Rectal smooth muscle tissue (tissue), 1 donor: ENCODE data around the gene PARD3B.

Experiments used
- H3K27ac ChIP-seq: one replicate; pipeline ENCODE4 v1.7.0; 2013; ENCODE audit warnings: low read depth, low read length, inconsistent platforms
- H3K27me3 ChIP-seq: one replicate; pipeline ENCODE4 v1.7.0; 2013; ENCODE audit warnings: low read length; ENCODE audit not compliant: control insufficient read depth, insufficient read depth
- H3K36me3 ChIP-seq: one replicate; pipeline ENCODE4 v1.7.0; 2013; ENCODE audit warnings: low read length; ENCODE audit not compliant: control insufficient read depth, insufficient read depth
- H3K4me1 ChIP-seq: one replicate; pipeline ENCODE4 v1.7.0; 2013; ENCODE audit warnings: low read length; ENCODE audit not compliant: control insufficient read depth, insufficient read depth
- H3K4me3 ChIP-seq: one replicate; pipeline ENCODE4 v1.7.0; 2013; ENCODE audit warnings: low read length
- H3K9ac ChIP-seq: one replicate; pipeline ENCODE4 v1.7.0; 2013; ENCODE audit warnings: low read length

PARD3B gene

DNA sequence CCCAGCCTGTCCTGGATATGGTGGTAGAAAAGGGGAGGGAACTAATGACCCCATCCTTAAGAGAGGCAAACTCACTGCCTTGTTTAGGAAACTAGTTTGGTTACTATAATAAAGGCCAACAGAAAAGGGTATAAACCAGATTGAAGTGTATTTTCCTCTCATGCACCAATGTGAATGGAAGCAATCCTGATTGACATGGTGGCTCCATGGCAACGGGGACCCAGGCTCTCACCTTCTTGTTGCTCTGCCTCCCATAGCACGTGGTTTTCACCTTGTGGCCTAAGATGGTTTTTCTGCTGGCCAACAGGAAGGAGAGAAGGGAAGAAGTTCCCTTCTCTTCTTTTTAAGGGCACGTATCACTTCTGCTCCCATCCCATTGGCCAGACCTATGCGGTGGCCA lies 1069.7 kb downstream of the PARD3B start:
- Histone ChIP-seq H3K4me3 (no peak overlapping the region), H3K4me1 (peaks cover 2% of the 10 kb centered on the region), H3K9ac (no peak overlapping the region), H3K27me3 (no peaks in the 10 kb centered on the region), H3K36me3 (no peaks in the 10 kb centered on the region), H3K27ac (peak overlapping the region; percentile 21)

DNA sequence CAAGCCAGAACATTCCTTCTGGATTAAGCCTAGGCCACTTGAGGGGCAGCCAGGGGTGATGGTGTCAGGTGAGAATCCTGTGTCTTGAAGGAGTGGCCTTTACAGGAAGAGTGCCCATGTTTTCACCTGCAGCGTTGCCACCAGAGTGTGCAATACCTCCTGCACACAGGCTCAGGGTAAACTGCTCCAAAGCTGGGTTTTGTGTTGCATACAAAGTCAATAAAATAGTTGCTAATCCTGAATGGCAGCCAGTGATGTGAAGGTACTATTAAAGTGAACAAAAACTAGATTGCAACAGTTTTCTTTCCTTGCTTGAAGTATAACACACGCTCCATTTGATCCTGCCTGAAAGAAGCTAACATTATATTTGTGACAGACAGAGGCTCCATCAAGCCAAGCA lies 1072.6 kb downstream of the PARD3B start:
- Histone ChIP-seq H3K4me3 (no peak overlapping the region), H3K36me3 (no peaks in the 10 kb centered on the region), H3K4me1 (no peaks in the 10 kb centered on the region), H3K9ac (no peak overlapping the region), H3K27me3 (no peaks in the 10 kb centered on the region), H3K27ac (no peak overlapping the region)

DNA sequence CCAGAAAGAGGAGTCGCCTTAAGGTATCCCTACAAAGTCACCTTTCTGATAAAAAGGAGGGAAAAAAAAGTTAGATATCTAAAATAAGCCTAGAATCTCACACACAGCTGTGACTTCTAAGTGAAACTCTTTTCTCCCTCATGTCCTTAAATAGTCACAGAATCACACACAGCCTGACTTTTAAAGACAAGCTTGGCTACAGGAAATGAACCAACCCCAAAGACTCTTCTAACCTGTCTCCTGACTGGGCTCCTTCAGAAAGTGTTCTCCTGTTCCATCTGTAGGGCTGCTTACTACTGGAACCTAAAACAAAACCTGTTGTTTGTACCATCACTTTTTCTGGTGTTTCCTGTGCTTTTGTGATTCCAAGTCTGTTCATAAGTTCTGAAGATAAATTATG lies 1074.3 kb downstream of the PARD3B start:
- Histone ChIP-seq H3K9ac (no peak overlapping the region), H3K4me1 (no peaks in the 10 kb centered on the region), H3K36me3 (no peaks in the 10 kb centered on the region), H3K27me3 (no peaks in the 10 kb centered on the region), H3K27ac (no peak overlapping the region), H3K4me3 (no peak overlapping the region)

DNA sequence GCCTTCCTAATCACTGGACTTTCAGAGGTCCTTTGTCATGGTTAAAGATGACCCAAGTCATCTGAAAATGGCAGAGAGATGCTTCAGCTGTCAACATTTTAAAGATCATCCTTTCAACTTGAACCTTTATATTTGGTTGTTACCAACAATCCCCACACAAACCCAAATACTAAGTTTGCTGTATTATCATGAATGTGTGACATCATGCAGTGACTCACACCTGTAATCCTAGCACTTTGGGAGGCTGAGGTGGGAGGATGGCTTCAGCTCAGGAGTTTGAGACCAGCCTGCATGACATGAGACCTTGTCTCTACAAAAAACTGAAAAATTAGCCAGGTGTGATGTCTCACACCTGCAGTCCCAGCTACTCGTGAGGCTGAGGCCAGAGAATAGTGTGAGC lies 1081.8 kb downstream of the PARD3B start:
- H3K27me3 ChIP-seq, result no peaks in the 10 kb centered on the region
- H3K4me1 ChIP-seq, result no peaks in the 10 kb centered on the region
- H3K36me3 ChIP-seq, result no peaks in the 10 kb centered on the region
- no peak overlapping the region for H3K27ac ChIP-seq
- no peak overlapping the region for H3K9ac ChIP-seq
- no peak overlapping the region for H3K4me3 ChIP-seq

DNA sequence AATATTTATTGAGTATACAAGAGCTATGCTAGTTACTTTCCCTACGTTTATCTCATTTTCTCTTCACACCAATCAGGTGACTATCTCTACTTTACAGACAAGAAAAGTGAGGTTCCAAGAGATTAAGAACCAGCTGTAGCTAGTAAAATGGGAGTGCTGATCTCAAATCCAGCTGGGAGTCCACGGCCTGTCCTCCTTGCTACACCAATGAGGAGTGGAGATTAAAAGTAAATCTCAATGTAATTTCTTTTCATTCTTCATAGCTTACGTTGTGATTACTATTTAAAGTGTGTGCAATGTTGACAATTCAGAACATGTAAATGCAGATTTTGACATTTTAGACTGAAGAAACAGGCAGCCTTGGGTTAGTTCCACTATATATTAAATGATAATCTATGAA lies 1083.1 kb downstream of the PARD3B start:
- H3K36me3 ChIP-seq, result no peaks in the 10 kb centered on the region
- no peak overlapping the region for H3K9ac ChIP-seq
- no peaks in the 10 kb centered on the region for H3K27me3 ChIP-seq
- no peak overlapping the region for H3K4me3 ChIP-seq
- no peak overlapping the region for H3K27ac ChIP-seq
- H3K4me1 ChIP-seq, result no peaks in the 10 kb centered on the region

DNA sequence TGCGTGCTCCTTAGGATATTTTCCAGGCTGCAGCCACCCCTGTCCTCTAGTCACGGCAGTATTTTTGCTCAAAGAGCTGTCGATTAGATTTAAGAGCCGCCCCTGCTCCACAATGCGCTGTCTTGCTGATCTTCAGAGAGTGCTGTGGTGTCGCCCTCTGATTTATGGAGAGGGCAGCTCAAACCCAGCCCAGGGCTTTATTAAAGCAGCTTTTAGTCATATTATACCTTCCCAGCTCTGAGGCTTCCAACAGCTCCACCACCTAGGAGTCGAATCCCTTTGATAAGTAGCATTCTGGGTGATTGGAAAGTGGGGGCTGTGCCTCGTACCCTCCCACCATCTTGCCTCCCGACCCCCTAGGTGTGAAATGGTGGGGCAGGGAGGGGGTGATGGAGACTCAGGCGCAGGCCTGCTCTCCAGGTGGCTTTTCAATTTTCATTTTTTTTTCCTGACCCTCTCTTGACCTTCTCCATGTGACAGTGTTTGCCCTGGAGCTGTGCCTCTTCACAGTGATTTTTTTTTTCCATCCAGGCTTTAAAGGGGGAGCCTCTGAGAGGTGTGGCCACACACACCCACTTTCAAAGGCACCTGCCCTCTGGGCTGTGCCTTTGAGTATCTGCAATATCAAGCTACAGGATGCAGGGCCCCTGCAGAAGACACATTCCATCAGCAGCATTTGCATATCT lies 1084.0 kb downstream of the PARD3B start:
- Histone ChIP-seq H3K27me3 (no peaks in the 10 kb centered on the region), H3K4me3 (no peak overlapping the region), H3K27ac (no peak overlapping the region), H3K4me1 (no peaks in the 10 kb centered on the region), H3K9ac (no peak overlapping the region), H3K36me3 (no peaks in the 10 kb centered on the region)

DNA sequence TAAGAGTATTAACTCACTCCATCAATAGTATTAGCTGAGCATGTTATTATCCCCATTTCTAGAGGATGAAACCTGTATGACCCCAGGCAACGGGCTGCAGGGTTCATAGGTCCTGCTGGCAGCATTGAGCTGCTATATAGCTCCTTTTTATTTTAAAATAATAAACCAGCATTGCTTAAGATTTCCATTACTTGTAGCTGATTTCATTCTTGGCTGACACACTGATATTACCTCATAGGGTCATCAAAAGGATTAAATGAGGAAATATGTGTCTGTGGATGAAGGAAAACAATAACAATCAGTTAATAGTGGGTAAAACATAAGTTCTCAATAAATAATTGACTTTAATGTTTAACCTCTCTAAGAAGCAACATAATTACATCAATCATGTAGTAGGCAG lies 1088.7 kb downstream of the PARD3B start:
- Histone ChIP-seq H3K9ac (no peak overlapping the region), H3K36me3 (no peaks in the 10 kb centered on the region), H3K4me1 (no peaks in the 10 kb centered on the region), H3K27ac (no peak overlapping the region), H3K27me3 (no peaks in the 10 kb centered on the region), H3K4me3 (no peak overlapping the region)

DNA sequence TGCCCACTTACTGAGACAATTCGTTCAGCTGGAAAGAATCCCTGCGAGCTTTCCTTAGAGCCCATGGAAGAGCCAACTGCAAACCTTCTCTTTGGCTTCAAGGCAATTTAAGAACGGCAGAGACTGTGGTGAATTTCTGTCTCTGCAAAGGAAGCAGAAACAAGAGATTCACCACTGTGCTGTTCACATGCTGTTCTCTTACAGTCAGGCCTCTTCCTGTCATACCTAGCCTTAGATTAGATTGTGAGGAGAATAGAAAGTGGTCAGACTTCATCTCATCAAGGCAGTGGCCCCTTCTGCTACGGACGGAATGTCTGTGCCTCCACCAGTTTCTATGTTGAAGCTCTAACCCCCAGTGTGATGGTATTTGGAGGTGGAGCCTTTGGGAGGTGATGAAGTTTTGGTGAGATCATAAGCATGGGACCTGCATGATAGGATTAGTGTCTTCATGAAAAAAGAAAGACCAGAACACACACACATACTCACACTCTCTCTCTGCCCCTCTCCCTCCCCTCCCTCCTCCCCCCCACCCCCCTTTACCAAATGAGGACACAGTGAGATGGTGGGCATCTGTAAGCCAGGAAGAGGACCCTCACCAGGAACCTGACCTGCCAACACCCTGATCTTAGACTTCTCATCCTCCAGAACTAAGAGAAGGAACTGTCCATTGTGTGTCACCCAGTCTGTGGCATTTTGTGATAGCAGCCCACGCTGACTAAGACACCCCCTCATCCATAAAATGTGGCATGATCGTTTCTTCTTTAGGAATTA lies 1091.5 kb downstream of the PARD3B start:
- Histone ChIP-seq H3K27me3 (no peaks in the 10 kb centered on the region), H3K4me3 (no peak overlapping the region), H3K9ac (no peak overlapping the region), H3K4me1 (no peaks in the 10 kb centered on the region), H3K27ac (no peak overlapping the region), H3K36me3 (no peaks in the 10 kb centered on the region)

DNA sequence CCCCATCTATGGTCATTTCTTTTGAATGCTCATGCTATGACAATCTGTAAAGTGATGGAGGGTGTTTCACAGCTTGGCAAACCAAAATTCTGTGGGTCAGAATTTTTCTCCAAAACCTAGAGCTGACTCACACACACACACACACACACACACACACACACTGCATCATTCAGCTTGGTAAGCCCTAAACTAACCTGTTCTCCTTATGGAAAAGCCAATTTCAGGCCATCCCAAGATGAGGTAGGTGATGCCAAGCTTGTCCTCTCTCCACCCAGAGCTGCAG lies 1092.0 kb downstream of the PARD3B start:
- H3K36me3 ChIP-seq, result no peaks in the 10 kb centered on the region
- H3K27ac ChIP-seq, result no peak overlapping the region
- H3K4me3 ChIP-seq, result no peak overlapping the region
- H3K27me3 ChIP-seq, result no peaks in the 10 kb centered on the region
- no peak overlapping the region for H3K9ac ChIP-seq
- H3K4me1 ChIP-seq, result no peaks in the 10 kb centered on the region

DNA sequence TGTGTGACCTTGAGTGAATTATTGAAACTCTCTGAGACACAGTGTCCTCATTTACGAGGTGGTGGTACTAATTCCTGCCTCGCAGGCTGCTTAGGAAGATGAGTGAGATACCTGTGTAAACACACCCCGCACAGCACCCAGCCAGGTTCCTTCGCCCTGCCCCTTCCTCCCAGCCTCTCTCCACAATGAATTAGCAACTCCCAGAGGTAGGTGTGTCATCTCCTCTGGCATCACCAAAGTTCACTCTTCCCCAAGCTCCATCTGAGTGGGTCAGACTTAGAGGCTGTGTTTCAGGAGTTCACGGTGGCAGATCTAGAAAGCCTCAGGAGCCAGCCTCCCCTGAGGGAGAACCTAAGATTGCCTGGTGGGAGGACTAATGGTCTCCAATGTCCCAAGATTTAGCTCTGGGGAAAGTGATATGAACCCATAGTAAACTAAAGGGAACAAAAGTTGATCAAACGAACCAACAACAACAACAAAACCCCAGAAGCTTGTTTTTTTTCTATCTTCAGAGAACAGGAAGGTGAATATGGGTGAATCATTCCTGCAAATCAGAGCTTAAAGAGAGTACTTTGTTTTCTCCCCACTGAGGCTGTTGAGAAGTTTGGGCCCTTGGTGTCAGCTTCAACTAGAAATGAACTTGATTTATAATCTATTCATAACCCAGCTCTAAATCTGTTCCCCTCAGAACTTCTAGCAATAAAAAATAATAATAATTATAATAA lies 1092.7 kb downstream of the PARD3B start:
- no peak overlapping the region for H3K4me3 ChIP-seq
- no peak overlapping the region for H3K27ac ChIP-seq
- H3K27me3 ChIP-seq, result no peaks in the 10 kb centered on the region
- no peaks in the 10 kb centered on the region for H3K36me3 ChIP-seq
- no peaks in the 10 kb centered on the region for H3K4me1 ChIP-seq
- no peak overlapping the region for H3K9ac ChIP-seq

DNA sequence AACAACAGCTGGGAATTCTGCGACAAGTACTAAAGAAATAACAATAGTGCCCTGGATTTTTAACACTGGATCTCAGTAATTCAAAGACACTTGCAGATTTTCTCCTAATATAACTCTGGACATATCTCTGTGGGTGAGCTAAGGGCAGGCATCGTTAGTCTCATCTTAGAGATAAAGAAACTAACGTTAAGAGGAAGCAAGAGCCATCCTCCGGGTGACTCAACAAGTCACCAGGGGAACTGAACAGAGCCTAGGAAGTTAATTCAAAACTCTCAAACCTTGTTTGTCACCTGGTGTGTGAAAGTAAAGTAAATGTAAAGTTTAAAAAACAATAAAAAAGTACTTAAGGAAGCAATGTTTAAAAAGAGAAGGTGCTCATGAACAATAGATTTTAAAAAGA lies 1095.4 kb downstream of the PARD3B start:
- Histone ChIP-seq H3K4me1 (no peaks in the 10 kb centered on the region), H3K36me3 (no peaks in the 10 kb centered on the region), H3K27me3 (no peaks in the 10 kb centered on the region), H3K9ac (no peak overlapping the region), H3K27ac (no peak overlapping the region), H3K4me3 (no peak overlapping the region)

DNA sequence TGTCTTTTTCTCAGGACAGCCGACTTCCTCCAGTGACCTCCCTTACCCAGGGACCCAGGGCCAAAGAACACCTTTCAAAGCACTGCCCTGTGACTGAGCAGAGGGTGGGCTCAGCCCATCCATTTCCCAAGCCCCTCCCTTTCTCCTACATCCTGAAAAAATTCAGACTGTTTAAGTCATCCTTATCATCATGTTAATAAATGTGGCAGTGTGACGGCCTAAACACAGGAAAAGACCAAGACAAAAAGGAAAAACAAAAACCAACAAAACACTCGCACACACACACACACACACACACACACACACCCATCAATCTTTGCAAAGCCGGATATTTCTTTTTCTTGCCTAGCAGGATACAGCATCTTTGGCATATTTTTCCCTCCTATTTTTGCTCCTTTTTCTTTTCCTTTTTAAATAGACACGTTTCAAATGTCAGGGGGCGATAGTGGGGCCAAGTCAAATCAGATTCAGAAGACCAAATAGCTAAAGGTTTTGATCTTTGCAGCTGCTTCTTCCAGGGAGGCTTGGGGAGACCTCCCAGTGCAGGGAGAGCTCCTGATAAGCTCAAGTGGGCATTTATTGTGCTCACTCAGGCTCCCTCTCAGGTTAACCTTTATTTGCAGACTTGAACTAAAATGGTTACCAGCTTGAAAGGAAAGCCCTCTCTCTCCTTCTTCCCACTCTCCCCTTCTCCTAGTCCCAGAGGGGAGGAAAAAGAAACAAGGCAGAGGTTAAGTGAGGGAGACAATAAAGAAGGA lies 1097.5 kb downstream of the PARD3B start:
- H3K4me1 ChIP-seq, result no peaks in the 10 kb centered on the region
- H3K27ac ChIP-seq, result no peak overlapping the region
- no peaks in the 10 kb centered on the region for H3K27me3 ChIP-seq
- no peak overlapping the region for H3K4me3 ChIP-seq
- H3K9ac ChIP-seq, result no peak overlapping the region
- no peaks in the 10 kb centered on the region for H3K36me3 ChIP-seq
